PFSK-1 (cell line): ENCODE results near the gene PASK.

Experiments used
- POLR2AphosphoS5 ChIP-seq: IDR thresholded peaks from 2 replicates; pipeline ENCODE4 v1.6.1; 2012; ENCODE audit warnings: low read depth, mild to moderate bottlenecking, control low read depth, low read length, moderate library complexity
- REST ChIP-seq, 2 experiments: IDR thresholded peaks; 2 replicates each; pipeline versions ENCODE4 v1.6.1 to v1.8.0; 2011 to 2012; ENCODE audit warnings: low read depth in 2 of 2, low read length in 2 of 2, control low read depth in 1 of 2, inconsistent platforms in 1 of 2, mild to moderate bottlenecking in 1 of 2, moderate library complexity in 1 of 2; ENCODE audit not compliant: insufficient read depth in 1 of 2
- SIN3A ChIP-seq: IDR thresholded peaks from 2 replicates; pipeline ENCODE4 v1.6.1; 2012; ENCODE audit warnings: mild to moderate bottlenecking, low read length, moderate library complexity, borderline replicate concordance; ENCODE audit not compliant: insufficient read depth

- no peak for TF ChIP-seq POLR2AphosphoS5
- TF ChIP-seq SIN3A, result no peak
- no peak for TF ChIP-seq REST (IDR thresholded peaks at IDR 0.05; ENCODE audit: insufficient read depth in 1 of 2, low read depth in 2 of 2, low read length in 2 of 2)
Observed at GRCh38 chr2:241146286-241146685, 3.0 kb downstream of the PASK start.
